GM12878 (cell line): ENCODE measurements around the gene PDILT.

Experiments
- CHD4 ChIP-seq: fragments of 200-600 bp; sonication (generic); IDR thresholded peaks from 2 replicates; pipeline ENCODE4 v1.6.1; 2016; ENCODE audit warnings: mild to moderate bottlenecking
- CTCF ChIP-seq, 3 experiments: IDR thresholded peaks in 2 of 3; conservative IDR thresholded peaks in 1 of 3; 2 replicates each; pipeline ENCODE4 v1.5.1; 2011; ENCODE audit warnings: low read depth in 3 of 3, low read length in 3 of 3, mild to moderate bottlenecking in 3 of 3, control low read depth in 2 of 3, moderate library complexity in 2 of 3, inconsistent platforms in 1 of 3, mixed read lengths in 1 of 3; ENCODE audit not compliant: control insufficient read depth in 2 of 3, insufficient read depth in 1 of 3; ENCODE audit errors: extremely low read depth in 1 of 3
- EZH2 ChIP-seq: IDR thresholded peaks from 2 replicates; pipeline ENCODE4 v1.6.1; 2012; ENCODE audit warnings: low read depth, mild to moderate bottlenecking, control low read depth, inconsistent platforms, low read length, borderline replicate concordance; ENCODE audit not compliant: control insufficient read depth
- MAX ChIP-seq: IDR thresholded peaks from 2 replicates; pipeline ENCODE4 v1.6.1; 2012; ENCODE audit warnings: low read depth, low read length, improper control_type of control experiment
- MXI1 ChIP-seq: fragments of 150-350 bp; IDR thresholded peaks from 2 replicates; pipeline ENCODE4 v1.6.1; 2011; ENCODE audit warnings: low read depth, mild to moderate bottlenecking, inconsistent platforms, low read length, improper control_type of control experiment
- POLR2A ChIP-seq: IDR thresholded peaks from 2 replicates; pipeline ENCODE4 v1.6.1; 2011; ENCODE audit warnings: low read depth, mild to moderate bottlenecking, low read length
- RAD21 ChIP-seq: IDR thresholded peaks from 2 replicates; pipeline ENCODE4 v1.6.1; 2011; ENCODE audit warnings: mild to moderate bottlenecking, low read depth, low read length, moderate library complexity; ENCODE audit not compliant: insufficient read depth
- TBL1XR1 ChIP-seq: IDR thresholded peaks from 2 replicates; pipeline ENCODE4 v1.6.1; 2012; ENCODE audit warnings: low read depth, low read length, improper control_type of control experiment
- YY1 ChIP-seq: IDR thresholded peaks from 2 replicates; pipeline ENCODE4 v1.6.1; 2011; ENCODE audit warnings: low read depth, mild to moderate bottlenecking, low read length
- ZNF24 ChIP-seq: fragments of 450-650 bp; IDR thresholded peaks from 2 replicates; pipeline ENCODE4 v1.6.1; 2017; ENCODE audit warnings: antibody characterized with exemption, mild to moderate bottlenecking
- ZSCAN29 ChIP-seq: fragments of 450-650 bp; IDR thresholded peaks from 2 replicates; pipeline ENCODE4 v1.6.1; 2017; ENCODE audit warnings: mild to moderate bottlenecking, moderate library complexity
- TF ChIP-seq, protein P1 (sequence below): IDR thresholded peaks from 2 replicates; pipeline ENCODE4 v1.6.1; 2012; ENCODE audit warnings: mild to moderate bottlenecking, low read depth, low read length

DNA sequence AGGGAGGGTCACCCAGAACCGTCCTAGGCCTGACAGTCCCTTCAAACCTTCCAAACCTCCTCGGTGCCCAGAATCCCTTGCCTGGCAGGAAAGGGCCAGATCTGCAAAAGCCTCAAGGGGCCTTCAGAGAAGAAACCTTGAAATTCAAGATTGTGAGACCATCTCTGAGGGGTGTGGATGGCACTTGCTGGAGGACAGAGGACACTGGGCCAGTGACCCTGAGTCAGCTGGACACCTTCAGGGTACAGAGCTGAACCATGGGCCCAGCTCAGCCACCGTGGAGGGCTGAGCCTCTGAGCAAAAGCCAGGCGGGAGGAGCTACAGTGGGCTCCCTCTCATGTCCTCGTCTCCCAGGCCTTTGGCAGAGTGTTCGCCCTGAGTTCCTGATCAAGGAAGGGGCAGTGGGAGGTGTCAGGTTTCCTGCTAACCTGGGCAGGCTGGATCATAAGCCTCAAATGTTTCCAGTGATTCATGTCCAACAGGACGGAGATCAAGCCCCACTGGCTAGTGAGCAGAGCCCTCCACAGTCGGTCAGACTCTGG, 3.0 kb downstream of the PDILT start:
- no peak for TF ChIP-seq POLR2A
- TF ChIP-seq YY1, result no peak
- no peak for TF ChIP-seq RAD21
- TF ChIP-seq, protein P1, sequence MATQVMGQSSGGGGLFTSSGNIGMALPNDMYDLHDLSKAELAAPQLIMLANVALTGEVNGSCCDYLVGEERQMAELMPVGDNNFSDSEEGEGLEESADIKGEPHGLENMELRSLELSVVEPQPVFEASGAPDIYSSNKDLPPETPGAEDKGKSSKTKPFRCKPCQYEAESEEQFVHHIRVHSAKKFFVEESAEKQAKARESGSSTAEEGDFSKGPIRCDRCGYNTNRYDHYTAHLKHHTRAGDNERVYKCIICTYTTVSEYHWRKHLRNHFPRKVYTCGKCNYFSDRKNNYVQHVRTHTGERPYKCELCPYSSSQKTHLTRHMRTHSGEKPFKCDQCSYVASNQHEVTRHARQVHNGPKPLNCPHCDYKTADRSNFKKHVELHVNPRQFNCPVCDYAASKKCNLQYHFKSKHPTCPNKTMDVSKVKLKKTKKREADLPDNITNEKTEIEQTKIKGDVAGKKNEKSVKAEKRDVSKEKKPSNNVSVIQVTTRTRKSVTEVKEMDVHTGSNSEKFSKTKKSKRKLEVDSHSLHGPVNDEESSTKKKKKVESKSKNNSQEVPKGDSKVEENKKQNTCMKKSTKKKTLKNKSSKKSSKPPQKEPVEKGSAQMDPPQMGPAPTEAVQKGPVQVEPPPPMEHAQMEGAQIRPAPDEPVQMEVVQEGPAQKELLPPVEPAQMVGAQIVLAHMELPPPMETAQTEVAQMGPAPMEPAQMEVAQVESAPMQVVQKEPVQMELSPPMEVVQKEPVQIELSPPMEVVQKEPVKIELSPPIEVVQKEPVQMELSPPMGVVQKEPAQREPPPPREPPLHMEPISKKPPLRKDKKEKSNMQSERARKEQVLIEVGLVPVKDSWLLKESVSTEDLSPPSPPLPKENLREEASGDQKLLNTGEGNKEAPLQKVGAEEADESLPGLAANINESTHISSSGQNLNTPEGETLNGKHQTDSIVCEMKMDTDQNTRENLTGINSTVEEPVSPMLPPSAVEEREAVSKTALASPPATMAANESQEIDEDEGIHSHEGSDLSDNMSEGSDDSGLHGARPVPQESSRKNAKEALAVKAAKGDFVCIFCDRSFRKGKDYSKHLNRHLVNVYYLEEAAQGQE, result no peak
- no peak for TF ChIP-seq TBL1XR1
- no peak for TF ChIP-seq CTCF (IDR thresholded peaks at IDR 0.05 in 2 of 3, conservative IDR thresholded peaks at IDR 0.05 in 1 of 3; ENCODE audit: control insufficient read depth in 2 of 3, extremely low read depth in 1 of 3, insufficient read depth in 1 of 3, low read depth in 3 of 3, low read length in 3 of 3)
- TF ChIP-seq ZNF24, result no peak
- no peak for TF ChIP-seq EZH2
- no peak for TF ChIP-seq MAX
- TF ChIP-seq MXI1, result no peak
- no peak for TF ChIP-seq ZSCAN29
- no peak for TF ChIP-seq CHD4
